HG03064 (cell line): ENCODE data around the gene ANKRD33.

Source experiments
- ATAC-seq: cut with Tn5 transposase; IDR thresholded peaks from one replicate; pipeline ENCODE4 v1.9.1; 2021; ENCODE audit warnings: low read depth; ENCODE audit not compliant: unreplicated experiment

Gene ANKRD33

DNA sequence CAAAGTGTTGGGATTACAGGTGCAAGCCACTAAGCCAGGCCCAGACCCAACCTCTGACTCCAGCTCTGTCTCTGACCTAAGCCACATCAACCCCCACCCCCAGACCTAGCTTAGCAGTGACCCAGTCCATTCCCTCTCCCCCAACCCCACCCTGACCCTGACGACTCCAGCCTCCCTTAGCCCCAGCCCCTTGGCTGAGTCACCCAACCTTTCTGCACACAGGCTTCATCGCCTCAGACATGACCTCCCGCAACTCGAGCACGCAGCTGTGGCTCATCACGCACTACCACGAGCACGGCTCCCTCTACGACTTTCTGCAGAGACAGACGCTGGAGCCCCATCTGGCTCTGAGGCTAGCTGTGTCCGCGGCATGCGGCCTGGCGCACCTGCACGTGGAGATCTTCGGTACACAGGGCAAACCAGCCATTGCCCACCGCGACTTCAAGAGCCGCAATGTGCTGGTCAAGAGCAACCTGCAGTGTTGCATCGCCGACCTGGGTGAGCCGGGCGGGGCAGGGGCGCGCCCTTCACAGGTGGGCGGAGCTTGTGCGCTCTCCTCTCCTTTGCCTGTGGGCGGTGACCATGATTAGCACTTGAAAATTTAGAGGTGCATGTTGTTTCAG, 27.2 kb downstream of the ANKRD33 start:
- no peak for ATAC-seq

DNA sequence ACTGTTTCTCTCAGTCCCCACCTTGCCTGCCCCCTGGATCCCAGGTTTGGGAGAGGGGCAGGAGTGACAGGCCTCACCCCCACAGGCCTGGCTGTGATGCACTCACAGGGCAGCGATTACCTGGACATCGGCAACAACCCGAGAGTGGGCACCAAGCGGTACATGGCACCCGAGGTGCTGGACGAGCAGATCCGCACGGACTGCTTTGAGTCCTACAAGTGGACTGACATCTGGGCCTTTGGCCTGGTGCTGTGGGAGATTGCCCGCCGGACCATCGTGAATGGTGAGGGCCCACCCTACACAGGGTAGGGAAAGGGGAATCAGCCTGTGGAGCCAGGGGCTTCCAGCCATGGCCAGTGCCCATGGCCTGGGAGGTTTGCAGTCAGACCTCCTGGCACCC, 28.0 kb downstream of the ANKRD33 start:
- ATAC-seq: no peak

GRCh38 chr12:51917041-51917590, 29.2 kb downstream of the ANKRD33 start:
- ATAC-seq: no peak

DNA sequence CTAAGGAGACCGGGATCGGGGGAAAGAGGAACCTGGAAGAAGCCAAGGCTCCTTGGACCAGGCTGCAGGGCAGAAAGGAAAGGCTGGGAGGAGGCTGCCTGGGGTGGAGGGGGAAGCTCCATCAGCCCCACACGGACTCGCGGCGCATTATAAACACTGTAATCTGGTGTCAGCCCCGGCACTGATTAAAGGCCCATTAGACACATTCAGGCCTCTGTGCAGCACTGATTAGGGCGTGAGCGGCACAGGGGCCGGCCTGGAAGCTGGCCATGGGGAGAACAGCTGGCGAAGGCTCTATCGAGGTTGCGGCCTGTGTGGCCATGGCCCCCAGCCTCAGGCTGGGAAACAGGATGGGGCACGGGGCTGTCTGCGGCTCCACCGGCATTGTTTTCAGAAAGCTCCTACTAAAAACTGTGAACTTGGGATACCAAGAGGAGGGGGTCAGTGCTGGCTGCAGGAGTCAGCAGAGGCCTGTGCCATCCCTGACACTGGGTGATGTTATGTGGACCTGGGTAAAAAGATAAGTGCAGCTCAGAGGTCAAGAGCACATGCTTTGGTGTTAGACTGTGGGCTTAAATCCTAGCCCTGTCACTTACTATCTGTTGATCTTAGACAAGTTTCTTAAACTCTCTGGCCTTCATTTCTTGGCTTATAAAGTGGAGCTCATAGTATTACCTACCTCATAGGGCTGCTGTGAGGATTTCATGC, 30.0 kb downstream of the ANKRD33 start:
- no peak for ATAC-seq

GRCh38 chr12:51920046-51920445, 32.1 kb downstream of the ANKRD33 start:
- ATAC-seq: no peak

DNA sequence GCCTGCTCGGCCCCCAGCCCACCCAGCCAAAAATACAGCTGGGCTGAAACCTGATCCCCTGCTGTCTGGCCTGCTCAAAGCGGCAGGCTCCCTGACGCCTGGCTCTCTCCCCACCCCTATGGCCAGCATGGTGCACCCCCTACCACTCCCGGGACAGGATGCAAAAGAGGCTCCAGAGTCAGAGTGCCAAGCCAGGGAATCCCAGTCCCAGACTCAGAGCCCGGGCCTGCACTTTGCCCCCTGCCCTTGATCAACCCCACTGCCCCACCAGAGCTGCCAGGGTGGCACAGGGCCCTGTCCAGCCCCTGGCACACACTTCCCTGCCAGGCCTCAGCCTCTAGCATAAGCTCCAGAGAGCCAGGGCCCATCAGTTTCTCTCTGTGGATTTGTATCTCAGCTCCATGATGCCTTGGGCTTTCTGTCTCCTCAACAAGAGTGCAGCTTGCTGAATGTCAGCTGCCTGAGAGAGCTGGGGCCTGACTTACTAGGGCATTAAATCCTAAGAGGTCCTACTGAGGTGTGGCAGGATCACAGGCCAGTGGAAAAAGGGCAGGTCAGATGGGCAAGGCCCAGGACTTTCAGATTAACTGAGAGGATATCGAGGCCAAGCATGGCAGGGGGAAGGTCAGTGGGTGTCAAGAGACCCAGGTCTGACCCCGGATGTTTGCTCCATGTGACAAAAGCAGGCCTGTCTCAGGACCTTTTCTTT, 33.3 kb downstream of the ANKRD33 start:
- no peak for ATAC-seq

DNA sequence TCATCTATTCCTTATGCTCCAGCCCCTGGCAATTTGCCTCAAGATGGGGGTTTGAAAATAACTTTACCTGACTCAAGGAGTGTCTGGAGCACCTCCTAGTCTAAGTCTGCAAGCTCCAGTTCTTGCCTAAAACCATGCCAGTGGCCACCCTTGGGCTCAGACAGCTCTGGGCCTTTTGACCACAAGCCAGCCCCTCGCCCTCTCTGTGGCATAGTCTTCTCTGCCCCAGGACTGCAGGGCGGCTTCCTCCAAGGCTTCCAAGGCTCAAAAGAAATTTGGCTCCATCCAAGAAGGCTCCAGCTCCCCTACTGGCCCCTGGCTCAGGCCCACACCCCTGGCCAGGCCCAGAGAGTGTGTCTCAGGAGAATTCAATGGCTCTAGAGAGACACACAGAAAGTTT, 34.2 kb downstream of the ANKRD33 start:
- ATAC-seq: no peak

GRCh38 chr12:51922762-51923505, 35.0 kb downstream of the ANKRD33 start:
- ATAC-seq: no peak

GRCh38 chr12:51923506-51924365, 35.8 kb downstream of the ANKRD33 start:
- ATAC-seq: no peak

GRCh38 chr12:51924551-51925319, 36.8 kb downstream of the ANKRD33 start:
- no peak for ATAC-seq

- ATAC-seq: no peak
Measured at GRCh38 chr12:51925346-51926063, 37.6 kb downstream of the ANKRD33 start.

GRCh38 chr12:51926064-51926632, 38.2 kb downstream of the ANKRD33 start:
- no peak for ATAC-seq

- ATAC-seq: no peak
Measured at GRCh38 chr12:51926718-51927117, 38.8 kb downstream of the ANKRD33 start.

GRCh38 chr12:51932218-51933076, 44.5 kb downstream of the ANKRD33 start:
- ATAC-seq: no peak

DNA sequence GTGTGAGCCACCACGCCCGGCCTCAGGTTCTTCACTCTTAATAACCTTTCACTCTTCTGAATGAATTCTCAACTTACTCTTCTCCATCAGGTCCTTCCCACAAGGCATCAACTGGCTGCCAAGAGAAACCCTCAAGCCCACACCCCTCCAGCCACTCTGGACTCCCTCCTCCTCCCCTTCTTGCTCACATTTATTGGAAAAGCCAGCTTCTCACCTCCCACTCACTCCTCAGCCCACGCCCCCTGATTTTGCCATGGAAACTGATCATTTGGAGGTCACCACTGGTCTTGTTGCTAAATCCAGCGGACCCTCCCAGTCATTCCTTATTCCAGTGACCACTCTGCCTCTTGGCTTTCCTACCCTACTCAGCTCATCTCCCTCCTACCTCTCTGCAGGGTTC, 46.2 kb downstream of the ANKRD33 start:
- ATAC-seq: no peak

DNA sequence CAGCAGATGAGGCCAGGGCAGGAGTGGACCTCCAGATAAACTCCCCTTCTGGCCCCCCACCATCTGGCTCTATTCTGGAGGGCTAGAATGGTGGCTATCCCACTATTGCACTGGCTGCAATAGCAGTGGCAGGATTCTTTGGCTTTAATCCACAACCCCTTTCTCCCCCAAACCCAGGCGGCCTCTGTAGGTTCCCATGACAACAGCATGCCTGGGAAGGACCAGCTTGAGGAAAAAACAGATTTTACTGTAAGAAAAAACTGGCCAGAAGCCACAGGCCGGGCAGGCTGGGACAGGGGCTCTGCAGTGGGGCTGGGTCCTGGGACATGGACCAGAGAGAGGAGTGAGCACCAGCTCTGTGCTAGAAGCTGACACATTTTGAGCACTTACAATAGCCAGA, 50.0 kb downstream of the ANKRD33 start:
- no peak for ATAC-seq

DNA sequence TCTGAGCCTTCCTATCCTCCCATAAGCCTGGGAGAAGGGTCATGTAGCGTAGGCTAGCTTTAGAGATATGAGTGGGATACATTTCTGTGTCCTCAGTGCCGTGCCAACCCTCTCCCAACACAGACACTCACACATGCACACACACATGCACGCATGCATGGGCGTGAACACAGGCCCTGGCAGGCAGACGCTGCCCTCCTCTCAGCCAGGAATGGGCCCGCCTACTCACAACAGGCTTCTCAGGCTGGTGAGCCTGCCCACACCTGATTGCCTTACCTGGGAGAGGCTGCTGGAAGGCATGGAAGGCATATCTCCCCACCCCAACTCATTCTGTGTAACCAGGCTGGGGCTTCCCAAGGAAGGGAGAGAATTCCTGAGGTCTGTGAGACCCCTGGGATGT, 50.8 kb downstream of the ANKRD33 start:
- ATAC-seq: no peak
